Activated CD4-positive, alpha-beta T cell treated with anti-CD3 and anti-CD28 coated beads for 48 hours (primary cell): ENCODE results near the gene PDGFRB.

Experiments
- DNase-seq: peaks from one replicate; pipeline ENCODE4 v3.0.0-alpha.2; 2020

PDGFRB gene

DNA sequence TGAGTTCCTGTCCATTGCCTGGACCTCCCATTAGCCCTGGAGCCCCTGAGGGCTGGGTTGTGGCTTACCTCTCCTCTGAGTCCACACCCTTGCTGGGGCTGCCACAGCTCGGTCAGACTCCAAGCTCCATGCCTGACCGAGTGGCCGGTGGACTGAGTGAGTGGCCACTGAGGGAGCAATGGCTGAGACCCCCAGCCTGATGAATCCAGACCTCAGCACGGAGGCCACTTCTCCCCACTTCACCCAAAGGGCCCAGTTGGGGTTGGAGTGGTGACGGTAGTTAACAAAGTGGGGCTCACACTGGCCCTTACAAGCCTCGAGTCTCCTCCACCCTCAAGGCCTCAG, 28.8 kb downstream of the PDGFRB start:
- no peak for DNase-seq

- no peak for DNase-seq
Observed at GRCh38 chr5:150126199-150126920, 29.3 kb downstream of the PDGFRB start.

DNA sequence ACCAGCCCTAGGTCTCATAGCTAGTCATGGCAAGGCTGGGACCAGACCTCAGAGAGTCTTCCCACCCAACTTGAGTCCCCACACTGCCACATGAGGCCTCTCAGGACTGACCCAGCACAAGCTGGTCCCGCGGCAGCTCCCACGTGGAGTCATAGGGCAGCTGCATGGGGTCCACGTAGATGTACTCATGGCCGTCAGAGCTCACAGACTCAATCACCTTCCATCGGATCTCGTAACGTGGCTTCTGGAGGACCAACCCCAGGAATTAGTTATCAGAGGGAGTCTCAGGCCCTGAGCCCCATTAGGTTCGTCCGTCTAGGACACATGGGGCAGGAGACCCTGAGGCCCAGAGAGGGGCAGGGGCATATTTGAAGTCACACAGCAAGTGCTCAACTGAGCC, 30.3 kb downstream of the PDGFRB start:
- no peak for DNase-seq

DNA sequence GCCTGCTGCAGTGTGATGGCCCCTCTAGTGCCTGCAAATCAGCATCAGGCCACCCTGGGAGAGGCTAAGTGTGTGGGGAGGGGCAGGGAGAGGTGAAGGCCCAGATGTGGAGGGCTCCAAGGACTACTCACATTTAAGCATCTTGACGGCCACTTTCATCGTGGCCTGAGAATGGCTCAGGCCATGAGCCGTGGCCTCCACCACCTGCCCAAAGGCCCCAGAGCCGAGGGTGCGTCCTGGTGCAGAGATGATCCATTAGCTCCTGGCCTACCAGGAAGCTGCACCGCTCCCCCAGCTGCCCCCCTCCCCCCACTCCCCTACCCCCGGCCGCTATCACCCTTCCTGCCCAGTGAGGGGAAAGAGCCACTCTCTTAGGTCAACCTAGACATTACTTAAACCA, 31.0 kb downstream of the PDGFRB start:
- DNase-seq: no peak

- DNase-seq: no peak
Observed at GRCh38 chr5:150124111-150124557, 31.5 kb downstream of the PDGFRB start.

GRCh38 chr5:150123542-150123941, 32.1 kb downstream of the PDGFRB start:
- no peak for DNase-seq

DNA sequence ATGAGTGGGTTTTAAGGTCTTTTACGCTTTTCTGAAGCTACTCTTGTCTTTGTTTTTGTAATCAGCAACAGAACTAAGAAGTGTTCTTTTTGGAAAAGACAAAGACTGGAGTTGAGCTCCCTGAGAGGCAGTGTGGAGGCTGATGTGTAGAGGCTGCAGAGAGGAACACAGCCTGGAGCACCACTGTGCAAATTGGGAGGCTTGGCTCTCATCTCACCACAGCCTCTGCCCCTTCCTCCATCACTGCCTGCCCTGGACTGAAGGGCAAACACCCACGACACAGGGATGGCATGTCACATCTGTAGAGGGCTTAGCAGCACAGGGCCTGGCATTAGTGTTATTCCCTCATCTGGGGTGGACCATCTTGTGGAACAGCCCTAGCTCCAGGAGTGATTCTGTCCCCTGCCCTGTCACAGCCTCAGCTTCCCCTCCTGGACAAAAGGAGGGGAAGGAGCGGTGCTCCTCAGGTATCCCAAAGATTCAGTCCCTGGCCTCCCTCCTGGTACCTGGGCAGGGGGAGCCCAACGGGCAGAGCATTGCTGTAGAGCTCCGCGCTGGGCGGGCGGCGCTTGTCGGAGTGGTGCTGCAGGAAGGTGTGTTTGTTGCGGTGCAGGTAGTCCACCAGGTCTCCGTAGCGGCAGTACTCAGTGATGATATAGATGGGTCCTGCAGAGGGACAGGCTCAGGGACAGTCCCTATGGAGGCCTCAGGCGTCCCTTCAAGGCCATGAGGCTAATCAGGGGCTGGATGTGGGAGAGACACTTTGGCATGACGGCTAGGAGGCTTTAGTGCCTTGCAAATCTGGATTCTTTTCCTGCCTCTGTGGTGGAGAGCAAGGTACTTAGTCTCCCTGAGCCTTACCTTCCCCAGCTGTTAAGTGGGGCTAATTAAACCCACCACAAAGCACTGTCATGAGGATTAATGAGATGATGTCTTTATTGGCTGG, 32.8 kb downstream of the PDGFRB start:
- DNase-seq: no peak

GRCh38 chr5:150122158-150122510, 33.5 kb downstream of the PDGFRB start:
- DNase-seq: peak; percentile 49

DNA sequence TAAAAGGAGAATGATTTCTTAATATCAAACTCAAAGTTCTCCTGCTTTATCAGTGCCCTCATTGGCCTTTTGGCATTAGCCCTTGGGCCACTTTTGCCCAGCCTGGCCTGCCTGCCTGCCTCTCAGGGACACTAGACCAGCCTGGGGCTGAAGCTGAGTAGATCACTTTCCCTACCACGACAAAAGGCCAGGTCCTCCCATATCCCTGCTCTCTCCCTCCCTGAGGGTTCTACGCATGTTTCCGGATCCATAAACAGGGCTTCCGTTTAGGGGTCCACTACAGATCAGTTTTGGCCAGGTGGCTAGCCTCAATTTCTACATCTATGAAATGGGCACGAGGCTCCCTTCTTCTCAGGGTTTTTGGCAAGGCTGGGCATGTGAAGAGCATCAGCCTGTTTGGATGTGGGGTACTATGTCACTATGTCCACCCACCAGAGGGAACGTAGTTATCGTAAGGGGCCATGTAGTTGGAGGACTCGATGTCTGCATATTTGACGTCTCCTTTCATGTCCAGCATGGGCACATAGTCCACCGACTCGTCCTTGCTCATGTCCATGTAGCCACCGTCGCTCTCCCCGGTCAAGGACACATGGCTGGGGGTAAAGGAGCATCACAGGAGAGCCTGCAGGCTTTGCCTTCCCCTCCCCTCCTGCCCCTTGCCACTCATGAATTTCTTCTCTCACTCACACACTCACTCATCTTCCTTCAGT, 34.0 kb downstream of the PDGFRB start:
- no peak for DNase-seq

- no peak for DNase-seq
Observed at GRCh38 chr5:150120617-150121447, 34.8 kb downstream of the PDGFRB start.

DNA sequence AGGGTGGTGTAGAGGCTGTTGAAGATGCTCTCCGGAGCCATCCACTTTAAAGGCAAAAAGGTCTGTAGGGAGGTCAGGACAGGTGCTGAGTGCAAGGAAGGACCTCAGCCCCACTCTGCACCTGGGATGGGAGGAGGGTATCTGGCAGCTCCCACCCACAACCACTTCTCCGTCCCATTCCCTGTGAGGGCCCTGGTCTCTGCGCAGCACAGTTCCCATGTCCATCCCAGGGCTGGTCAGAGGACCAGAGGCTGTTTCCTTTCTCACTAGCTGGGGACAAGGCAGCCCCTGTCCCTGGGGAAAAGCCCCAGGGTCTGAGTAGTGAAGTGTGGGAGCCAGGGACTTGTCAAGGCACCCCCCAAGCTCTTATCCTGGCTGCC, 35.6 kb downstream of the PDGFRB start:
- DNase-seq: no peak

- DNase-seq: no peak
Observed at GRCh38 chr5:150119421-150120061, 36.1 kb downstream of the PDGFRB start.

DNA sequence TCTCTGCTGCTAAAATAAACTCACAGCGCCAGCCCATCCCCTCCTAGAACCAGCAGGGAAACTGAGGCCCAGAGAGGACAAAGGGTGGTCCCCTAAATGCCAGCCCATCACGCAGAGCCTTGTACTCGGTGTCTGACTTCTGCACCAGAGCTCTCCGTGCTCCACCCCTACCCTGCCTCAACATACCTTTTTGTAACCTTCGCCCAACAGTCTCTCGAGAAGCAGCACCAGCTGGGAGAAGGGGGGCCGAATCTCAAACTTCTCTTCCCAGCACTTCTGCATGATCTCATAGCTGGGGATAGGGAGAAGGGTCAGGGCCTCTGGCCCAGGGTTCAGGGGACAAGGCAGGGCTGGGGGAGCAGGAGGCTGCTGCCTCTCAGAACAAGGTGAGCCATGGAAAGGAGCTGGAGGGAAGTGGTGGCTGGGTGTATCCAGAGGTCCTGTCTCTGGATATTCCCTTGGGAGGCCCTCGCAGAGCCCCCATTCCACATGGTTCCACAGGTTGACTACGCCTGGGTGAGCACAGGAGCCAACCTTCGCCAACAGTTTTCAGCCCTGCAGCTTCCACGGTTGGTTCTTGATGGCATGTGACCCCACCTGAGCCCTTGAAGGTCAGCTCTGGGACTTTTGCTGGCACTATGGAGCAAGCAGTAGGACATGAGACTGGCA, 37.0 kb downstream of the PDGFRB start:
- DNase-seq: no peak

DNA sequence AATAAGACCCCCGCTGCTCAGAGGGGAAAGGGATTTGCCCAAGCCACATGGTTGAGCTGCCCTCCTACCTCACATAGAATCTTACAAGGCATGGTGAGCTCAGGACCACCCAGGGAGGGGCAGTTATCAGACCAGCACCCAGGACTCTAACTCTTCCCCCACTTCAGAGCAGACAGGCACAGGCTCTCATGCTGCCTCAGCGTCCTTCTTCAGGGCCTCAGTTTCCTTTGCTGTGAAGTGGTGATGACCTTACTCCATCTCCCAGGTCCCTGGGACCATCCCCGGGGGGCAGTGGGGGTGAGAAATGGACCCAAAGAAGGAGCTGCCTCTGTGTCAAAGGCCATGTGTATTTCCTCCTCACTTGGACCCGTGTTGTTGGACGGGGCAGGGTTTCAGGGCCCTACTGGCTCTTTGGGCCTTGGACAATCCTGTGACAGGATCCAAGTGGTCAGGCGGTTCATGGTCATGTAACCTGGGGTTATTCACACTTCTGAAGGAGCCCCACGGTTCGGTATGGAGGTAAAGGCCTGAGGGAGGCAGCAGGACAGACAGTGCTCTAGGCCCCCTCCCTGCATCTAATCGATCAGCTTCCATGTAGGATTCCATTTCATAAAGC, 37.6 kb downstream of the PDGFRB start:
- DNase-seq: no peak

DNA sequence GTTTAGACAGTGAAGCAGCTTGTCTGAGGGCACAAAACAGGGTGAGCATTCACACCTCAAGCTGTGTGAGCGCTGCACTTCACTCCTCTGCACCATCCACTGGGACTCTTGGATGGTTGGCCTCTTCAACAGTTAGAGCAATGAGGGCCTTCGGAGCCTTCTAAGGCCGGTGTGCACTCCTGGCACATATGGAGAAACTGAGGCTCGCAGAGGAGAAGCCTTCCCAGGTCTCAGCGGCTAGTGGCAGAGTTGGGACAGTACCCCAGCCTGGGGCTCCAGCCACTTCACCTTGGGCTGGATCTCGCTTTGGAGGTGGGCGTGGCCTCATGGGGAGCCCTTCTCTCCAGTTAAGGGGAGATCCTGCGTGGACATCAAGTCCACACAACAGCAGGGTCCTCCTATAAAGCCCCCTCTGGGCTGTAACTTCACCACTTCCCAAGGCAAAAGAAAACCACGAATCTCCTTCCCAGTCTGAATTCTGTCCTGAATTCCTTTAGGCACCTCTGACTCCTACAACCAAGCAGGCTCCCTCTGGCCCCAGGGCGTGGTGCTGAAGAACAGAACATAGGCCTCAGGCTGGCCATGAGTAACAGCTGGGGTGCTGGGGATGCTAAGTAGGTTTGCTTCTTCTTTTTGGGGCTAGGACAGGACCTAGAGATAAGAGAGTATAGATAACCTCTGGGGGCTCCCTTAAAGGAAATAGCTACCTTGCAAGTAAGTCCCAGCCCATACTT, 38.8 kb downstream of the PDGFRB start:
- DNase-seq: no peak

GRCh38 chr5:150114773-150115408, 40.8 kb downstream of the PDGFRB start:
- no peak for DNase-seq

- no peak for DNase-seq
Observed at GRCh38 chr5:150114102-150114641, 41.5 kb downstream of the PDGFRB start.

DNA sequence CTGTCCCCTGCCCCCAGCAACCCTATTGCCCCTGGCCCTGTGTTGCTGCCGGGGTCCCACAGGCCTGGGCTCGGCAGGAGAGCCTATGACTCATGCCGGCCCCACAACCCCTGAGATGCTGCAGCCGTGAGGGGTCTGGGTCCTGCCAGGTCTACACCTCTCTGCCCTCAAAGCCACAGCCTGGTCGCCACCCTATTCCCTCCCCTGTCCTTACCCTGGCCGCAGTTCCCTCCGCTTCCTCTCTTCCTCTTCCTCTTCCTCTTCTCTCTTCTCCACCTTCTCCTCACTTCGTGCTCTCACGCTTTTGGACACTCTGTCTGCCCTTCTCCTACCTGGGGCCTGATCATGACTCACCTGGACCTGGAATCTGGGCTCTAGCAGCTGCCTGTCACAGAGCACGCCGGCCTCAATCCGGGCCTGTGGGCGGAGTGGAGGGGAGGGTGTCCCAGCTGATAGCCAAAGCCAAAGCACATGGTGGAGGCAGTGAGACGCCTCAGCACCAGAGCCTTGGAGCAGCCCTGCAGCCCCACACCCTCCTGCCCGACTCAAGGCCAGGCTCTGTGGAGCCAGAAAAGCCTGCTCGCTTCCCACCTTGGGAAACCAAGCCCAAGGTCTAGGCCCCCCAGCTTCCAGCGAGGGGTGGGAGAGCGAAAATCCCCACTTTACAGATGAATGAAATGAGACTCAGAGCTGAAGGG, 42.4 kb downstream of the PDGFRB start:
- no peak for DNase-seq
